K562 (cell line): ENCODE results near the gene TLDC2. TPM values are rescaled to one million over a fixed set of nuclear protein-coding genes. Genes with fewer than 3 reads are reported as not detected.

Experiments used
- ATAC-seq: fragments of 200-7000 bp; cut with Tn5 transposase; 3 replicates; pipeline ENCODE4 v1.9.1; 2020; ENCODE audit warnings: moderate library complexity
- BruUV-seq: library from RNA; stranded (reverse); fragments of 400-500 nt; replicated peaks from 2 replicates; lab custom pipeline; 2021; lab: Mats Ljungman, UMichigan
- CTCF ChIA-PET: fragments of 300-600 bp; formaldehyde crosslinking; extraction: SDS; loops from one replicate; lab custom pipeline; 2021; ENCODE audit warnings: low intra/inter-chr PET ratio; lab: Yijun Ruan, JAX
- POLR2A ChIA-PET: fragments of 300-600, 350-650 bp; sonication (Branson Sonifier 250); formaldehyde crosslinking; extraction: SDS; loops from one replicate; lab custom pipeline; 2021; ENCODE audit warnings: antibody characterized with exemption, inconsistent platforms; lab: Yijun Ruan, JAX
- DNase-seq, 4 experiments: peaks; one replicate each; pipeline versions ENCODE4 v3.0.0 to v3.0.0-alpha.2; 2011 to 2018; ENCODE audit warnings: low spot score in 3 of 4, mixed read lengths in 3 of 4; ENCODE audit errors: extremely low read depth in 1 of 4
- FAIRE-seq: peaks from 2 replicates; lab custom pipeline; 2011; peaks lifted over from hg19 to GRCh38; lab: Jason Lieb, UNC
- H2AFZ ChIP-seq: 2 replicates; pipeline ENCODE4 v1.6.0; 2011; ENCODE audit warnings: low read depth, low read length, control low read depth, inconsistent platforms
- H3K27ac ChIP-seq: fragments of 200-600 bp; 3 replicates; pipeline ENCODE4 v1.8.0; 2011; ENCODE audit warnings: low read depth, mild to moderate bottlenecking, control low read depth, inconsistent platforms, low read length, moderate library complexity, mixed read lengths; ENCODE audit errors: extremely low read depth
- H3K27me3 ChIP-seq, 2 experiments: fragments of 300-600 bp in 1 of 2; 2 replicates in 1 of 2; 3 replicates in 1 of 2; pipeline versions ENCODE4 v1.6.0 to v1.8.0; 2011; ENCODE audit warnings: inconsistent platforms in 2 of 2, low read length in 2 of 2, mild to moderate bottlenecking in 1 of 2, mixed read lengths in 1 of 2, moderate library complexity in 1 of 2; ENCODE audit not compliant: control insufficient read depth in 2 of 2, insufficient read depth in 2 of 2
- H3K36me3 ChIP-seq: fragments of 300-600 bp; 3 replicates; pipeline ENCODE4 v1.8.0; 2011; ENCODE audit warnings: mild to moderate bottlenecking, low read length, inconsistent platforms; ENCODE audit not compliant: control insufficient read depth, insufficient read depth
- H3K4me1 ChIP-seq, 2 experiments: fragments of 200-600 bp in 1 of 2; replicated peaks in 1 of 2; 2 replicates in 1 of 2; 3 replicates in 1 of 2; pipeline versions ENCODE4 v1.5.1 to v1.8.0; 2011; ENCODE audit warnings: inconsistent platforms in 2 of 2, low read length in 2 of 2, mild to moderate bottlenecking in 1 of 2, mixed read lengths in 1 of 2, moderate library complexity in 1 of 2; ENCODE audit not compliant: control insufficient read depth in 2 of 2, insufficient read depth in 2 of 2
- H3K4me2 ChIP-seq: 2 replicates; pipeline ENCODE4 v1.6.1; 2011; ENCODE audit warnings: low read length, control low read depth, inconsistent platforms, mixed read lengths; ENCODE audit not compliant: insufficient read depth
- H3K4me3 ChIP-seq: fragments of 200-600 bp; sonication (generic), shearing (Covaris generic); 2 replicates; pipeline ENCODE4 v1.5.1; 2016; ENCODE audit warnings: control low read depth, inconsistent platforms
- H3K79me2 ChIP-seq: fragments of 200-600 bp; 3 replicates; pipeline ENCODE4 v1.8.0; 2011; ENCODE audit warnings: low read length, inconsistent platforms; ENCODE audit not compliant: control insufficient read depth, insufficient read depth
- H3K9ac ChIP-seq, 2 experiments: 2 replicates each; pipeline versions ENCODE4 v1.6.0 to v1.6.1; 2011; ENCODE audit warnings: low read depth in 2 of 2, low read length in 2 of 2, control low read depth in 1 of 2, inconsistent platforms in 1 of 2, mild to moderate bottlenecking in 1 of 2, mixed read lengths in 1 of 2; ENCODE audit not compliant: insufficient read depth in 1 of 2
- H3K9me1 ChIP-seq: one replicate; pipeline ENCODE4 v1.6.0; 2011; ENCODE audit warnings: inconsistent platforms, mild to moderate bottlenecking, low read length, moderate library complexity; ENCODE audit not compliant: control insufficient read depth, insufficient read depth
- H3K9me3 ChIP-seq: replicated peaks from 2 replicates; pipeline ENCODE4 v1.5.1; 2011; ENCODE audit warnings: low read depth, low read length, inconsistent platforms; ENCODE audit not compliant: control insufficient read depth, insufficient read depth
- H4K20me1 ChIP-seq: replicated peaks from 2 replicates; pipeline ENCODE4 v1.6.1; 2011; ENCODE audit warnings: low read length, inconsistent platforms, mixed read lengths; ENCODE audit not compliant: control insufficient read depth, insufficient read depth
- EP400 ChIP-seq: fragments of 450-650 bp; IDR thresholded peaks from 2 replicates; pipeline ENCODE4 v1.6.1; 2017; ENCODE audit warnings: antibody characterized with exemption, mild to moderate bottlenecking, moderate library complexity
- MCM2 ChIP-seq: fragments of 450-650 bp; IDR thresholded peaks from 2 replicates; pipeline ENCODE4 v1.6.1; 2017; ENCODE audit warnings: low read depth, mild to moderate bottlenecking
- MEIS2 ChIP-seq: fragments of 450-650 bp; IDR thresholded peaks from 2 replicates; pipeline ENCODE4 v1.6.1; 2014; ENCODE audit warnings: mild to moderate bottlenecking; ENCODE audit not compliant: partially characterized antibody
- MLLT1 ChIP-seq, 2 experiments: fragments of 450-650 bp; IDR thresholded peaks; 2 replicates each; pipeline ENCODE4 v1.6.1; 2016
- PHB2 ChIP-seq: fragments of 450-650 bp; IDR thresholded peaks from 2 replicates; pipeline ENCODE4 v1.6.1; 2017; ENCODE audit warnings: low read depth
- PKNOX1 ChIP-seq: fragments of 450-650 bp; IDR thresholded peaks from 2 replicates; pipeline ENCODE4 v1.6.1; 2016
- PTRF ChIP-seq: fragments of 450-650 bp; IDR thresholded peaks from 2 replicates; pipeline ENCODE4 v1.6.1; 2016; ENCODE audit warnings: mild to moderate bottlenecking, missing genetic modification characterization, missing compliant biosample characterization
- RBFOX2 ChIP-seq: fragments of 200-400 bp; formaldehyde crosslinking; IDR thresholded peaks from 2 replicates; pipeline ENCODE4 v1.6.1; 2017; ENCODE audit warnings: low read depth, mild to moderate bottlenecking, low read length, moderate library complexity
- SMAD4 ChIP-seq: fragments of 250-450 bp; sonication (Bioruptor Pico); conservative IDR thresholded peaks from 2 replicates; pipeline ENCODE4 v1.8.0; 2021; ENCODE audit warnings: inconsistent platforms, mild to moderate bottlenecking, moderate library complexity
- SMARCA5 ChIP-seq: fragments of 450-650 bp; IDR thresholded peaks from 2 replicates; pipeline ENCODE4 v1.6.1; 2016
- SNIP1 ChIP-seq: fragments of 450-650 bp; IDR thresholded peaks from 2 replicates; pipeline ENCODE4 v1.7.1; 2017; ENCODE audit warnings: low read depth, mild to moderate bottlenecking
- TEAD4 ChIP-seq, 2 experiments: sonication (generic) in 1 of 2; formaldehyde crosslinking in 1 of 2; IDR thresholded peaks; 2 replicates each; pipeline versions ENCODE4 v1.6.1 to v1.8.0; 2012 to 2022; ENCODE audit warnings: borderline replicate concordance in 1 of 2, inconsistent platforms in 1 of 2, low read length in 1 of 2, mild to moderate bottlenecking in 1 of 2, missing genetic modification reagents in 1 of 2
- TRIM28 ChIP-seq: fragments of 450-650 bp; IDR thresholded peaks from 2 replicates; pipeline ENCODE4 v1.6.1; 2017
- ZBTB5 ChIP-seq: fragments of 450-650 bp; IDR thresholded peaks from 2 replicates; pipeline ENCODE4 v1.6.1; 2017; ENCODE audit warnings: antibody characterized with exemption
- ZNF316 ChIP-seq: fragments of 450-650 bp; IDR thresholded peaks from 2 replicates; pipeline ENCODE4 v1.6.1; 2016
- ZNF707 ChIP-seq: fragments of 250-450 bp; sonication (Bioruptor Pico); conservative IDR thresholded peaks from 2 replicates; pipeline ENCODE4 v1.8.0; 2022; ENCODE audit warnings: inconsistent platforms, mild to moderate bottlenecking, moderate library complexity
- ZNF780A ChIP-seq: fragments of 250-450 bp; sonication (Bioruptor Pico); IDR thresholded peaks from 2 replicates; pipeline ENCODE4 v1.5.0; 2021; ENCODE audit warnings: mild to moderate bottlenecking
- ZZZ3 ChIP-seq: fragments of 450-650 bp; IDR thresholded peaks from 2 replicates; pipeline ENCODE4 v1.6.1; 2016; ENCODE audit warnings: antibody characterized with exemption, mild to moderate bottlenecking, moderate library complexity
- WGBS: fragments of 100-300 bp; shearing (Covaris generic); methylation state at CpG from one replicate; pipeline ENCODE4 v1.1.6; 2016; ENCODE audit warnings: low coverage, mixed read lengths; ENCODE audit not compliant: insufficient coverage; ENCODE audit errors: missing lambda C conversion rate; 5-methylcytosine and 5-hydroxymethylcytosine counted together
- in situ Hi-C: fragments of 300-500 bp; cut with MboI; formaldehyde crosslinking; loops from 4 replicates; pipeline ENCODE4 v1.15.0; 2018; ENCODE audit warnings: inconsistent platforms, mixed read lengths
- intact Hi-C: fragments of 100-400 bp; cut with micrococcal nuclease; formaldehyde crosslinking; loops from 2 replicates; pipeline ENCODE4 v1.14.2; 2022
- polyA plus RNA-seq, 8 experiments: library from polyadenylated mRNA; depleted of rRNA in 4 of 8; stranded (reverse) in 5 of 8; unstranded in 3 of 8; fragments of >200 nt; fragmentation: Nextera tagmentation in 2 of 8; fragmentation: Illumina TruSeq in 1 of 8; extraction: Ambion mirVana in 2 of 8; extraction: Trizol in 1 of 8; gene quantifications; 2 replicates each; pipeline versions ENCODE4 v1.2.1 to v1.2.3, GENCODE V29; 2011 to 2014; ENCODE audit warnings: inconsistent platforms in 1 of 8, missing spikeins in 1 of 8
- total RNA-seq, 7 experiments: library from RNA; depleted of rRNA in 6 of 7; stranded (reverse); fragments of >200 nt in 6 of 7; fragmentation: Illumina TruSeq in 2 of 7; extraction: Trizol in 2 of 7; gene quantifications; 2 replicates each; pipeline versions ENCODE4 v1.2.1 to v1.2.3, GENCODE V29; 2011 to 2021; ENCODE audit warnings: low replicate concordance in 1 of 7

The TLDC2 gene
- total and polyA plus RNA-seq, 9 of the 15 experiments (the other 6 are each of a cell fraction or from before 2014, with no cell fraction given) = not detected

- H4K20me1 ChIP-seq = no peaks in the 10 kb centered on the region
- H3K27ac ChIP-seq = peak overlapping the region; percentile 24; the same call in 2 of the 3 replicates
- peaks cover 6% of the 10 kb centered on the region; the same call in 1 of the 3 replicates for H3K36me3 ChIP-seq
- BruUV-seq = no TSS peak
- ATAC-seq = peak; percentile 79
- peaks cover 9 to 10% of the 10 kb centered on the region in 2 experiments; a peak in 4 of 5 replicates for H3K4me1 ChIP-seq
- peak; percentile 57 for FAIRE-seq
- H3K9me1 ChIP-seq = no peaks in the 10 kb centered on the region
- intact Hi-C loops = no loop called here
- no peaks in the 10 kb centered on the region for H3K79me2 ChIP-seq
- H3K9ac ChIP-seq = no peak overlapping the region; a peak in 1 of 4 replicates
- WGBS = 49% methylated on average over 9 of the region's 9 CpGs
- no peaks in the 10 kb centered on the region for H3K27me3 ChIP-seq
- POLR2A ChIA-PET = interaction anchor here (0.9 to 1.3 kb wide), 3 partner anchors 9 to 42 kb away, joined by 3 to 5 read pairs (median 3); no protein-coding TSS in a partner anchor
- in situ Hi-C loops = no loop called here
- H2AFZ ChIP-seq = no peak overlapping the region; the same call in 1 of the 2 replicates
- no peaks in the 10 kb centered on the region for H3K9me3 ChIP-seq
- DNase-seq = peak; percentile 48 to 66 (median 54)
- H3K4me2 ChIP-seq = no peak overlapping the region
- CTCF ChIA-PET = no interaction called here
- no peak overlapping the region for H3K4me3 ChIP-seq
- TF ChIP-seq RBFOX2 = no peak
- TF ChIP-seq PHB2 = peak; percentile 71
- TF ChIP-seq ZNF316 = peak; percentile 75; the same call in 1 of the 2 replicates
- TF ChIP-seq MCM2 = no peak
- no peak for TF ChIP-seq ZNF780A
- peak; percentile 58; the same call in 1 of the 2 replicates for TF ChIP-seq ZZZ3
- TF ChIP-seq ZNF707 (CRISPR knock-in tag) = no peak
- TF ChIP-seq PKNOX1 = peak; percentile 83
- peak; percentile 81 for TF ChIP-seq MEIS2
- TF ChIP-seq ZBTB5 = 0 out of 2 replicates have a peak, but pooled peaks have one; percentile 71
- peak; percentile 59; the same call in 1 of the 2 replicates for TF ChIP-seq SNIP1
- TF ChIP-seq EP400 = peak; percentile 56; the same call in 1 of the 2 replicates
- TF ChIP-seq PTRF (tag) = no peak
- peak; percentile 80 for TF ChIP-seq TEAD4 (IDR thresholded peaks at IDR 0.05; ENCODE audit: low read length)
- no peak for TF ChIP-seq TEAD4 (CRISPR knock-in tag; IDR thresholded peaks at IDR 0.05; ENCODE audit: borderline replicate concordance)
- peak; percentile 75 to 79; a peak in 3 of 4 replicates for TF ChIP-seq MLLT1 (IDR thresholded peaks at IDR 0.05)
- TF ChIP-seq SMARCA5 = peak; percentile 81; the same call in 1 of the 2 replicates
- TF ChIP-seq TRIM28 = peak; percentile 33; the same call in 1 of the 2 replicates
- TF ChIP-seq SMAD4 = no peak
Observed at GRCh38 chr20:36924167-36925045, 48.5 kb downstream of the TLDC2 start.
